ENCODE measurements around the gene ZNF100. TPM values are rescaled to one million over a fixed set of nuclear protein-coding genes. Genes with fewer than 3 reads are reported as not detected.
"Not testable (repeated sequence)": the region's sequence is repeated elsewhere in the genome, so short reads cannot be mapped to it uniquely, and the experiment has no call there.

The ZNF100 gene
- total RNA-seq, 6 donors from 2014 or later: 4.1 to 33.5 (median 11.4) TPM

GRCh38 chr19:21765151-21765550 is 2.2 kb downstream of the ZNF100 start:
- Histone ChIP-seq H3K27ac (no peak overlapping the region), H3K27me3 (no peaks in the 10 kb centered on the region), H3K36me3 (peaks cover 5 to 37% (median 25%) of the 10 kb centered on the region in 4 donors), H3K9me3 (no peaks in the 10 kb centered on the region), H3K4me3 (no peak overlapping the region), H3K4me1 (peaks cover 4 to 11% (median 8%) of the 10 kb centered on the region in 4 donors)
- ATAC-seq (ENCODE audit: low FRiP score in 2 of 2) (no peak), DNase-seq (no peak)
- no peak for TF ChIP-seq EP300 (IDR thresholded peaks at IDR 0.05)
- TF ChIP-seq CTCF (IDR thresholded peaks at IDR 0.05): no peak
- TF ChIP-seq POLR2A (IDR thresholded peaks at IDR 0.05): no peak
- no peak for TF ChIP-seq POLR2AphosphoS5 (IDR thresholded peaks at IDR 0.05)

- H3K9me3 ChIP-seq; H3K27me3 ChIP-seq; ATAC-seq (ENCODE audit: low FRiP score in 2 of 2); H3K27ac ChIP-seq; H3K4me1 ChIP-seq; DNase-seq; H3K4me3 ChIP-seq: not testable (repeated sequence)
- WGBS, 2 donors: 50 to 70% methylated on average over 2 of the region's 2 CpGs
- H3K36me3 ChIP-seq: peaks cover 5 to 56% (median 32%) of the 10 kb centered on the region in 4 donors
These were observed 5.8 kb downstream of the ZNF100 start for GRCh38 chr19:21761547-21761946.

- Histone ChIP-seq H3K27me3 (no peaks in the 10 kb centered on the region), H3K9me3 (peaks cover 0 to 9% (median 1%) of the 10 kb centered on the region in 4 donors), H3K4me3 (no peak overlapping the region), H3K27ac (no peak overlapping the region), H3K36me3 (peaks cover 6 to 55% (median 23%) of the 10 kb centered on the region in 4 donors), H3K4me1 (no peaks in the 10 kb centered on the region)
- ATAC-seq (ENCODE audit: low FRiP score in 2 of 2) (no peak), DNase-seq (no peak)
- TF ChIP-seq POLR2AphosphoS5 (IDR thresholded peaks at IDR 0.05): no peak
- TF ChIP-seq CTCF (IDR thresholded peaks at IDR 0.05): no peak
- TF ChIP-seq EP300 (IDR thresholded peaks at IDR 0.05): no peak
- no peak for TF ChIP-seq POLR2A (IDR thresholded peaks at IDR 0.05)
- 92 to 96% methylated on average over 3 of the region's 3 CpGs for WGBS, 2 donors
These were observed 9.1 kb downstream of the ZNF100 start for GRCh38 chr19:21758296-21758695.

GRCh38 chr19:21755555-21755954 is 11.8 kb downstream of the ZNF100 start:
- H3K36me3 ChIP-seq: peaks cover 6 to 56% (median 29%) of the 10 kb centered on the region in 4 donors

GRCh38 chr19:21751384-21751783 is 16.0 kb downstream of the ZNF100 start:
- Histone ChIP-seq H3K27ac (no peak overlapping the region), H3K9me3 (peaks cover 0 to 23% (median 4%) of the 10 kb centered on the region in 4 donors), H3K27me3 (no peaks in the 10 kb centered on the region), H3K36me3 (peaks cover 6 to 45% (median 29%) of the 10 kb centered on the region in 4 donors), H3K4me3 (no peak overlapping the region), H3K4me1 (no peaks in the 10 kb centered on the region)
- DNase-seq: no peak
- TF ChIP-seq CTCF (IDR thresholded peaks at IDR 0.05) (no peak), POLR2AphosphoS5 (IDR thresholded peaks at IDR 0.05) (no peak), POLR2A (IDR thresholded peaks at IDR 0.05) (no peak), EP300 (IDR thresholded peaks at IDR 0.05) (no peak)
- 87 to 96% methylated on average over 3 of the region's 3 CpGs for WGBS, 2 donors
- no peak for ATAC-seq (ENCODE audit: low FRiP score in 2 of 2)

More at GRCh38 chr19:21755555-21755954, 11.8 kb downstream of the ZNF100 start:
- not testable (repeated sequence) for ATAC-seq (ENCODE audit: low FRiP score in 2 of 2); H3K9me3 ChIP-seq; DNase-seq; H3K27ac ChIP-seq; H3K4me1 ChIP-seq; H3K4me3 ChIP-seq; H3K27me3 ChIP-seq

GRCh38 chr19:21750586-21751128 is 16.7 kb downstream of the ZNF100 start:
- DNase-seq: peak in 1 of 2 donors; percentile 79
- no peaks in the 10 kb centered on the region for H3K4me1 ChIP-seq
- WGBS, 2 donors: 98% methylated on average over 25 to 40 of the region's 40 CpGs
- no peaks in the 10 kb centered on the region for H3K27me3 ChIP-seq
- no peak overlapping the region for H3K27ac ChIP-seq
- H3K9me3 ChIP-seq: peaks cover 0 to 23% (median 4%) of the 10 kb centered on the region in 4 donors
- peak in 1 of 2 donors; percentile 40 for ATAC-seq (ENCODE audit: low FRiP score in 2 of 2)
- TF ChIP-seq POLR2A (IDR thresholded peaks at IDR 0.05) (no peak), EP300 (IDR thresholded peaks at IDR 0.05) (no peak), POLR2AphosphoS5 (IDR thresholded peaks at IDR 0.05) (no peak), CTCF (IDR thresholded peaks at IDR 0.05) (no peak)
- H3K36me3 ChIP-seq: peaks cover 6 to 45% (median 29%) of the 10 kb centered on the region in 4 donors
- H3K4me3 ChIP-seq: no peak overlapping the region
